Panc1 (cell line): ENCODE results near the gene DLGAP1.

ENCODE experiments used
- POLR2AphosphoS5 ChIP-seq: IDR thresholded peaks from 2 replicates; pipeline ENCODE4 v1.6.1; 2012; ENCODE audit warnings: mild to moderate bottlenecking, low read depth, low read length, moderate library complexity
- TF ChIP-seq, protein P1 (sequence below): fragments of 450-650 bp; IDR thresholded peaks from 2 replicates; pipeline ENCODE4 v1.5.1; 2017; ENCODE audit warnings: mild to moderate bottlenecking

DNA sequence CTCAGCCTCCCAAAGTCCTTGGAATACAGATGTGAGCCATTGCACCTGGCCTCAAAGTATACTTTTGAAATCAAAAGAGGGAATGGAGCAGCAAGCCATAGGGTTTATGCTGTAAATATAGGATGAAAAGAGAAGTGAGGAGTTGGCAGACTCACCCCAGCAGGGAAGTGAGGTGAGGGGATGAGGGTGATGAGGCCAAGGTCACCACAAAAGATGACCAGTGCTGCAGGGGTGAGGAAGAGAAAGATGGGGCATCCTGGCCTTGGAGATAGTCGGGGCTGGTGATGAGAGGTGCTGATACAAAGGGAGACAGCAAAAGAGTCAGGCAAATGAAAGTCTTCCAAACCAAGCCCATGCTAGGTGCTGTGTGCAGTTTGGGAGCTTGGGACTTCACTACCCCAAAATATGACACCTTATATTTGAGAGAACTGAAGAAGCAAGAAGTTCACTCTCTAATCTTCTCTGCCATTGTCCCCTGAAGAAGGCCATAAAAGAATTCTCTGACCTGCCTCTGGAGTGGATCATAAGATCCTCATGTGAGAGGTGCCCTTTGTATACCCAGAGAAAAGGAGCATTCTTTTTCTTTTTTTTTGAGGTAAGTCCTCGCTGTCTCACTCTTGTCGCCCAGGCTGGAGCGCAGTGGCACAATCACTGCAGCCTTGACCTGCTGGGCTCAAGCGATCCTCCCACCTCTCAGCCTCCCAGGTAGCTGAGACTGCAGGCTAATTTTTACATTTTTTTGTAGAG, 974.1 kb downstream of the DLGAP1 start:
- TF ChIP-seq, protein P1, sequence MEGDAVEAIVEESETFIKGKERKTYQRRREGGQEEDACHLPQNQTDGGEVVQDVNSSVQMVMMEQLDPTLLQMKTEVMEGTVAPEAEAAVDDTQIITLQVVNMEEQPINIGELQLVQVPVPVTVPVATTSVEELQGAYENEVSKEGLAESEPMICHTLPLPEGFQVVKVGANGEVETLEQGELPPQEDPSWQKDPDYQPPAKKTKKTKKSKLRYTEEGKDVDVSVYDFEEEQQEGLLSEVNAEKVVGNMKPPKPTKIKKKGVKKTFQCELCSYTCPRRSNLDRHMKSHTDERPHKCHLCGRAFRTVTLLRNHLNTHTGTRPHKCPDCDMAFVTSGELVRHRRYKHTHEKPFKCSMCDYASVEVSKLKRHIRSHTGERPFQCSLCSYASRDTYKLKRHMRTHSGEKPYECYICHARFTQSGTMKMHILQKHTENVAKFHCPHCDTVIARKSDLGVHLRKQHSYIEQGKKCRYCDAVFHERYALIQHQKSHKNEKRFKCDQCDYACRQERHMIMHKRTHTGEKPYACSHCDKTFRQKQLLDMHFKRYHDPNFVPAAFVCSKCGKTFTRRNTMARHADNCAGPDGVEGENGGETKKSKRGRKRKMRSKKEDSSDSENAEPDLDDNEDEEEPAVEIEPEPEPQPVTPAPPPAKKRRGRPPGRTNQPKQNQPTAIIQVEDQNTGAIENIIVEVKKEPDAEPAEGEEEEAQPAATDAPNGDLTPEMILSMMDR = no peak
- no peak for TF ChIP-seq POLR2AphosphoS5
